K562 (cell line): ENCODE data around the gene ULBP1. TPM values are rescaled to one million over a fixed set of nuclear protein-coding genes. Genes with fewer than 3 reads are reported as not detected.

Experiments
- ATF3 ChIP-seq, 2 experiments: fragments of 450-650 bp in 1 of 2; sonication (generic) in 1 of 2; formaldehyde crosslinking in 1 of 2; IDR thresholded peaks in 1 of 2; conservative IDR thresholded peaks in 1 of 2; 2 replicates each; pipeline versions ENCODE4 v1.6.1 to v1.8.1; 2016 to 2023; ENCODE audit warnings: mild to moderate bottlenecking in 2 of 2, moderate library complexity in 2 of 2, inconsistent platforms in 1 of 2, missing genetic modification reagents in 1 of 2
- DPF2 ChIP-seq: fragments of 450-650 bp; IDR thresholded peaks from 2 replicates; pipeline ENCODE4 v1.6.1; 2016
- FOSL1 ChIP-seq: fragments of 200-800 bp; sonication (Bioruptor generic); conservative IDR thresholded peaks from 2 replicates; pipeline ENCODE4 v1.6.1; 2016; ENCODE audit warnings: missing genetic modification characterization, missing compliant biosample characterization
- JUND ChIP-seq, 2 experiments: IDR thresholded peaks; 2 replicates in 1 of 2; 3 replicates in 1 of 2; pipeline ENCODE4 v1.6.1; 2011; ENCODE audit warnings: borderline replicate concordance in 2 of 2, low read depth in 2 of 2, low read length in 2 of 2, improper control_type of control experiment in 1 of 2, missing biosample characterization in 1 of 2, missing genetic modification characterization in 1 of 2, missing genetic modification reagents in 1 of 2
- L3MBTL2 ChIP-seq: fragments of 450-650 bp; IDR thresholded peaks from 2 replicates; pipeline ENCODE4 v1.6.1; 2016; ENCODE audit warnings: mild to moderate bottlenecking, moderate library complexity
- MAZ ChIP-seq, 2 experiments: fragments of 450-650 bp in 1 of 2; sonication (generic) in 1 of 2; formaldehyde crosslinking; IDR thresholded peaks in 1 of 2; conservative IDR thresholded peaks in 1 of 2; 2 replicates each; pipeline versions ENCODE4 v1.4.0 to v1.5.0; 2020; ENCODE audit warnings: mild to moderate bottlenecking in 1 of 2, missing genetic modification reagents in 1 of 2
- MCM5 ChIP-seq: fragments of 450-650 bp; IDR thresholded peaks from 2 replicates; pipeline ENCODE4 v1.6.1; 2016; ENCODE audit warnings: low read depth
- NCOA1 ChIP-seq: fragments of 450-650 bp; IDR thresholded peaks from 2 replicates; pipeline ENCODE4 v1.6.1; 2016; ENCODE audit warnings: low read depth
- SMARCE1 ChIP-seq: fragments of 450-650 bp; IDR thresholded peaks from 2 replicates; pipeline ENCODE4 v1.7.1; 2016; ENCODE audit warnings: mild to moderate bottlenecking
- TARDBP ChIP-seq: fragments of 450-650 bp; IDR thresholded peaks from 2 replicates; pipeline ENCODE4 v1.6.1; 2016
- TCF3 ChIP-seq: sonication (generic); formaldehyde crosslinking; IDR thresholded peaks from 2 replicates; pipeline ENCODE4 v1.4.0; 2020; ENCODE audit warnings: mild to moderate bottlenecking, missing genetic modification reagents
- U2AF1 ChIP-seq: fragments of 200-400 bp; formaldehyde crosslinking; optimal IDR thresholded peaks from 2 replicates; pipeline ENCODE3; 2017; ENCODE audit warnings: mild to moderate bottlenecking, low read depth, low read length, moderate library complexity
- USF2 ChIP-seq: sonication (generic); formaldehyde crosslinking; IDR thresholded peaks from 2 replicates; pipeline ENCODE4 v1.5.0; 2020; ENCODE audit warnings: missing genetic modification reagents
- ZNF143 ChIP-seq: sonication (generic); formaldehyde crosslinking; IDR thresholded peaks from 2 replicates; pipeline ENCODE4 v1.9.0; 2022; ENCODE audit warnings: mild to moderate bottlenecking, missing genetic modification reagents
- ZNF184 ChIP-seq: sonication (generic); formaldehyde crosslinking; IDR thresholded peaks from 2 replicates; pipeline ENCODE4 v1.5.0; 2020; ENCODE audit warnings: missing genetic modification reagents
- ZNF589 ChIP-seq: fragments of 200-800 bp; sonication (Bioruptor generic); IDR thresholded peaks from 2 replicates; pipeline ENCODE4 v1.6.1; 2016; ENCODE audit warnings: low read depth, missing genetic modification characterization, missing compliant biosample characterization
- ZNF75A ChIP-seq: fragments of 450-650 bp; formaldehyde crosslinking; IDR thresholded peaks from 2 replicates; pipeline ENCODE4 v1.4.0; 2020; ENCODE audit warnings: mild to moderate bottlenecking
- polyA plus RNA-seq, 8 experiments: library from polyadenylated mRNA; depleted of rRNA in 4 of 8; stranded (reverse) in 5 of 8; unstranded in 3 of 8; fragments of >200 nt; fragmentation: Nextera tagmentation in 2 of 8; fragmentation: Illumina TruSeq in 1 of 8; extraction: Ambion mirVana in 2 of 8; extraction: Trizol in 1 of 8; gene quantifications; 2 replicates each; pipeline versions ENCODE4 v1.2.1 to v1.2.3, GENCODE V29; 2011 to 2014; ENCODE audit warnings: inconsistent platforms in 1 of 8, missing spikeins in 1 of 8
- total RNA-seq, 7 experiments: library from RNA; depleted of rRNA in 6 of 7; stranded (reverse); fragments of >200 nt in 6 of 7; fragmentation: Illumina TruSeq in 2 of 7; extraction: Trizol in 2 of 7; gene quantifications; 2 replicates each; pipeline versions ENCODE4 v1.2.1 to v1.2.3, GENCODE V29; 2011 to 2021; ENCODE audit warnings: low replicate concordance in 1 of 7
- TF ChIP-seq, protein P1 (sequence below): fragments of 200-800 bp; sonication (Bioruptor generic); IDR thresholded peaks from 2 replicates; pipeline ENCODE4 v1.6.1; 2017; ENCODE audit warnings: missing genetic modification characterization, missing compliant biosample characterization
- TF ChIP-seq, protein P2 (sequence below): IDR thresholded peaks from 2 replicates; pipeline ENCODE4 v1.6.1; 2014; ENCODE audit warnings: antibody characterized with exemption
- TF ChIP-seq, protein P3 (sequence below): sonication (generic); formaldehyde crosslinking; IDR thresholded peaks from 2 replicates; pipeline ENCODE4 v1.8.0; 2022; ENCODE audit warnings: mild to moderate bottlenecking, low read depth, missing genetic modification reagents
- TF ChIP-seq, protein P4 (sequence below), 2 experiments: fragments of 450-650 bp; conservative IDR thresholded peaks; 2 replicates each; pipeline ENCODE4 v1.6.1; 2017; ENCODE audit warnings: mild to moderate bottlenecking in 2 of 2, moderate library complexity in 2 of 2

The ULBP1 gene
- total and polyA plus RNA-seq, 9 of the 15 experiments (the other 6 are each of a cell fraction or from before 2014, with no cell fraction given), result 0.33 to 6.0 (median 2.5) TPM

DNA sequence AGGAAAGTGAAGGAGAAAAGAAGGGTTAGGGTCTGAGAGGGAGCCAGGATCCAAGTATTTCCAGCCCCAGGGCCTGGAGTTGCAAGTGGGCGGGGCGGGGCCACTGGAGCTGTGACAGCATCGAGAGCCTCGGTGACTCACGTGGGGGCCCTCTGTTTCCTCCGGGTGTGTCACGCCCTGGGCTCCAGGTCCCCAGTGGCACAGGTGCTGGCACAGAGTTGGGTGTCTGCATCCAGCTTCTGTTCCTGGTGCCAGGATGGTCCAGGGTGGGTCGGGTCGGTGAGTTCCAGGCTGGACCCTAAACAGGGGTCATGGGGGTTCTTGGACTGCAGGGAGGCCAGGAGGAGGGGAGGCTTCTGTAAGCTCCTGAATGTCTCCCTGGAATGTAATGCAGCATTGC is 44.8 kb downstream of the ULBP1 start (continued):
- TF ChIP-seq, protein P1, sequence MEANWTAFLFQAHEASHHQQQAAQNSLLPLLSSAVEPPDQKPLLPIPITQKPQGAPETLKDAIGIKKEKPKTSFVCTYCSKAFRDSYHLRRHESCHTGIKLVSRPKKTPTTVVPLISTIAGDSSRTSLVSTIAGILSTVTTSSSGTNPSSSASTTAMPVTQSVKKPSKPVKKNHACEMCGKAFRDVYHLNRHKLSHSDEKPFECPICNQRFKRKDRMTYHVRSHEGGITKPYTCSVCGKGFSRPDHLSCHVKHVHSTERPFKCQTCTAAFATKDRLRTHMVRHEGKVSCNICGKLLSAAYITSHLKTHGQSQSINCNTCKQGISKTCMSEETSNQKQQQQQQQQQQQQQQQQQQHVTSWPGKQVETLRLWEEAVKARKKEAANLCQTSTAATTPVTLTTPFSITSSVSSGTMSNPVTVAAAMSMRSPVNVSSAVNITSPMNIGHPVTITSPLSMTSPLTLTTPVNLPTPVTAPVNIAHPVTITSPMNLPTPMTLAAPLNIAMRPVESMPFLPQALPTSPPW (CRISPR knock-in tag), result 0 out of 2 replicates have a peak, but pooled peaks have one; percentile 16
- TF ChIP-seq TARDBP (no peak), FOSL1 (peak; percentile 84), ZNF184 (no peak), SMARCE1 (0 out of 2 replicates have a peak, but pooled peaks have one; percentile 37), MAZ (CRISPR knock-in tag; conservative IDR thresholded peaks at IDR 0.05 in 1 of 2, IDR thresholded peaks at IDR 0.05 in 1 of 2) (peak in 1 of 2 experiments; percentile 53; a peak in 2 of 4 replicates), U2AF1 (no peak), TCF3 (CRISPR knock-in tag) (no peak), USF2 (0 out of 2 replicates have a peak, but pooled peaks have one; percentile 25), ZNF143 (CRISPR knock-in tag) (no peak), MCM5 (no peak), NCOA1 (no peak), JUND (IDR thresholded peaks at IDR 0.05; ENCODE audit: borderline replicate concordance, low read depth, low read length) (peak; percentile 59), JUND (tag; IDR thresholded peaks at IDR 0.05; ENCODE audit: borderline replicate concordance, low read depth, low read length) (peak; percentile 30; the same call in 1 of the 3 replicates), ATF3 (IDR thresholded peaks at IDR 0.05) (peak; percentile 79), ATF3 (CRISPR knock-in tag; conservative IDR thresholded peaks at IDR 0.05) (no peak), ZNF75A (no peak), L3MBTL2 (peak; percentile 33), ZNF589 (CRISPR knock-in tag) (no peak), DPF2 (peak; percentile 43; the same call in 1 of the 2 replicates)
- TF ChIP-seq, protein P2, sequence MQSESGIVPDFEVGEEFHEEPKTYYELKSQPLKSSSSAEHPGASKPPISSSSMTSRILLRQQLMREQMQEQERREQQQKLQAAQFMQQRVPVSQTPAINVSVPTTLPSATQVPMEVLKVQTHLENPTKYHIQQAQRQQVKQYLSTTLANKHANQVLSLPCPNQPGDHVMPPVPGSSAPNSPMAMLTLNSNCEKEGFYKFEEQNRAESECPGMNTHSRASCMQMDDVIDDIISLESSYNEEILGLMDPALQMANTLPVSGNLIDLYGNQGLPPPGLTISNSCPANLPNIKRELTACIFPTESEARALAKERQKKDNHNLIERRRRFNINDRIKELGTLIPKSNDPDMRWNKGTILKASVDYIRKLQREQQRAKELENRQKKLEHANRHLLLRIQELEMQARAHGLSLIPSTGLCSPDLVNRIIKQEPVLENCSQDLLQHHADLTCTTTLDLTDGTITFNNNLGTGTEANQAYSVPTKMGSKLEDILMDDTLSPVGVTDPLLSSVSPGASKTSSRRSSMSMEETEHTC, result no peak
- TF ChIP-seq, protein P3, sequence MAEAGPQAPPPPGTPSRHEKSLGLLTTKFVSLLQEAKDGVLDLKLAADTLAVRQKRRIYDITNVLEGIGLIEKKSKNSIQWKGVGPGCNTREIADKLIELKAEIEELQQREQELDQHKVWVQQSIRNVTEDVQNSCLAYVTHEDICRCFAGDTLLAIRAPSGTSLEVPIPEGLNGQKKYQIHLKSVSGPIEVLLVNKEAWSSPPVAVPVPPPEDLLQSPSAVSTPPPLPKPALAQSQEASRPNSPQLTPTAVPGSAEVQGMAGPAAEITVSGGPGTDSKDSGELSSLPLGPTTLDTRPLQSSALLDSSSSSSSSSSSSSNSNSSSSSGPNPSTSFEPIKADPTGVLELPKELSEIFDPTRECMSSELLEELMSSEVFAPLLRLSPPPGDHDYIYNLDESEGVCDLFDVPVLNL, result no peak
- TF ChIP-seq, protein P4, sequence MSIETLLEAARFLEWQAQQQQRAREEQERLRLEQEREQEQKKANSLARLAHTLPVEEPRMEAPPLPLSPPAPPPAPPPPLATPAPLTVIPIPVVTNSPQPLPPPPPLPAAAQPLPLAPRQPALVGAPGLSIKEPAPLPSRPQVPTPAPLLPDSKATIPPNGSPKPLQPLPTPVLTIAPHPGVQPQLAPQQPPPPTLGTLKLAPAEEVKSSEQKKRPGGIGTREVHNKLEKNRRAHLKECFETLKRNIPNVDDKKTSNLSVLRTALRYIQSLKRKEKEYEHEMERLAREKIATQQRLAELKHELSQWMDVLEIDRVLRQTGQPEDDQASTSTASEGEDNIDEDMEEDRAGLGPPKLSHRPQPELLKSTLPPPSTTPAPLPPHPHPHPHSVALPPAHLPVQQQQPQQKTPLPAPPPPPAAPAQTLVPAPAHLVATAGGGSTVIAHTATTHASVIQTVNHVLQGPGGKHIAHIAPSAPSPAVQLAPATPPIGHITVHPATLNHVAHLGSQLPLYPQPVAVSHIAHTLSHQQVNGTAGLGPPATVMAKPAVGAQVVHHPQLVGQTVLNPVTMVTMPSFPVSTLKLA (conservative IDR thresholded peaks at IDR 0.05), result 0 out of 4 replicates have a peak, but pooled peaks of 1 of the 2 experiments have one; percentile 27
